Measurements from ENCODE around the gene PLK3. TPM values are rescaled to one million over a fixed set of nuclear protein-coding genes. Genes with fewer than 3 reads are reported as not detected.
"Not testable (repeated sequence)": the region's sequence is repeated elsewhere in the genome, so short reads cannot be mapped to it uniquely, and the experiment has no call there.

The PLK3 gene
- total and polyA plus RNA-seq, 9 donors = 4.2 to 68.6 (median 17.5) TPM

DNA sequence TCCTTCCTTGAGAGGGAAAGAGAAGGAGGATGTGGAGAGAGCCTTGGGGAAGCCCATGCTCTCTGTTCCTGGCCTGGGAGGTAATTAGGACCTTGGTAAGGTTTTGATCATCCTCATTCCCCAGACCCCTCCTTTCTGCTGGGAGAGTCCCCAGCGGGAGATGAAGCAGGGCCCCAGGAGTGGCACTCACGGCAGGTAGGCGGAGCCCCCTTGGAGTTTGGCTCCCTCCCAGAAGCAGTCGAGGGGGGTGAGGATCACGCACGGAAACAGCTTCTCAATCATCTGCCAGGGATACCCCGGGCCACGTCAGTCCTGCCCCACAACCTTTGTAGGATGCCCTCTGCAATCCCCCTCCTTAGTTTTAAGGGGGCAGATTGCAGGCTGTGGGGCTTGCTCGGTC lies 31.3 kb downstream of the PLK3 start:
- H3K36me3 ChIP-seq = no peaks in the 10 kb centered on the region
- TF ChIP-seq, protein P1, sequence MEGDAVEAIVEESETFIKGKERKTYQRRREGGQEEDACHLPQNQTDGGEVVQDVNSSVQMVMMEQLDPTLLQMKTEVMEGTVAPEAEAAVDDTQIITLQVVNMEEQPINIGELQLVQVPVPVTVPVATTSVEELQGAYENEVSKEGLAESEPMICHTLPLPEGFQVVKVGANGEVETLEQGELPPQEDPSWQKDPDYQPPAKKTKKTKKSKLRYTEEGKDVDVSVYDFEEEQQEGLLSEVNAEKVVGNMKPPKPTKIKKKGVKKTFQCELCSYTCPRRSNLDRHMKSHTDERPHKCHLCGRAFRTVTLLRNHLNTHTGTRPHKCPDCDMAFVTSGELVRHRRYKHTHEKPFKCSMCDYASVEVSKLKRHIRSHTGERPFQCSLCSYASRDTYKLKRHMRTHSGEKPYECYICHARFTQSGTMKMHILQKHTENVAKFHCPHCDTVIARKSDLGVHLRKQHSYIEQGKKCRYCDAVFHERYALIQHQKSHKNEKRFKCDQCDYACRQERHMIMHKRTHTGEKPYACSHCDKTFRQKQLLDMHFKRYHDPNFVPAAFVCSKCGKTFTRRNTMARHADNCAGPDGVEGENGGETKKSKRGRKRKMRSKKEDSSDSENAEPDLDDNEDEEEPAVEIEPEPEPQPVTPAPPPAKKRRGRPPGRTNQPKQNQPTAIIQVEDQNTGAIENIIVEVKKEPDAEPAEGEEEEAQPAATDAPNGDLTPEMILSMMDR (IDR thresholded peaks at IDR 0.05) = no peak
- no peak for TF ChIP-seq EP300 (IDR thresholded peaks at IDR 0.05)
- no peak for TF ChIP-seq POLR2A (IDR thresholded peaks at IDR 0.05)
- 56 to 64% (median 60%) methylated on average over 9 of the region's 9 CpGs for WGBS, 3 donors
- no peaks in the 10 kb centered on the region for H3K4me1 ChIP-seq (ENCODE audit: insufficient read depth)
- H3K9me3 ChIP-seq = no peaks in the 10 kb centered on the region
- no peak overlapping the region for H3K4me3 ChIP-seq
- intact Hi-C loops (cut with DNase I) = loop anchor here in 2 of 4 donors (5.0 to 10.0 kb wide), 2 partner anchors 47 to 181 kb away; partner anchors contain the start of genes BEST4 (in 1 of the 2), HECTD3 (in 1 of the 2) and UROD (in 1 of the 2)
- H3K27ac ChIP-seq = no peak overlapping the region
- DNase-seq = peak in 1 of 5 donors; percentile 17
- no peaks in the 10 kb centered on the region for H3K27me3 ChIP-seq

DNA sequence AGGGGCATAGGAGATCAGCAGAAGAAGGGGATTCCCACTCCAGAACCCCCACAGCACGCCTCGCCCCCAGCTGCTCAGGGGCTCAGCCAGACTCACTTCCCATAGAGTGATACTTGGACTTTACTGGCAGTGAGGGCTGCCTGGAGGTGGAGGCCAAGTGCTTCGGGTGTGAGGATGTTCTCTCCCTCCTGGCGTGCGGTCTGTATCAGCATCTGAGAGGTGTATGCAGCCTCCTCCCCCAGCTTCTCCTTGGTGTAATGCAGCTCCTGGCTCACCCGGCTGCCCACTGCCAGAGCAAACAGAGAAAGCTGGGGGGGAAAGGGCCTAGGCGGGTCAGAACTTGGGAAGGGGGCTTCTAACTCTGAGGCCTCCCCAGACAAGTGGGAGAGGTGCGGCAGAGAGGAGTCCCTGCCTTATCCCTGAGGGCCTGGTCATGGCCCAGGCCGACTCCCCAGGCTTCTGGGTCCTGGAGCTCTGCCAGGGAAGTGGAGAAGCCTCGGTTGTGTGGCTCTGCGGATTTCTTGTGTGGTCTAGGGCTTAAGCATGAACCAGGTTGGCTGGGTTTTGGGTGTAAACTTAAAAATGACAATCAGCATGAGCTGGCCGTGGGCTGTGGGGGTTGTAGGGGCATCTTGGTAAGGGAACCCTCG lies 32.0 kb downstream of the PLK3 start:
- peak in 1 of 5 donors; percentile 48 for DNase-seq
- no peaks in the 10 kb centered on the region for H3K27me3 ChIP-seq

DNA sequence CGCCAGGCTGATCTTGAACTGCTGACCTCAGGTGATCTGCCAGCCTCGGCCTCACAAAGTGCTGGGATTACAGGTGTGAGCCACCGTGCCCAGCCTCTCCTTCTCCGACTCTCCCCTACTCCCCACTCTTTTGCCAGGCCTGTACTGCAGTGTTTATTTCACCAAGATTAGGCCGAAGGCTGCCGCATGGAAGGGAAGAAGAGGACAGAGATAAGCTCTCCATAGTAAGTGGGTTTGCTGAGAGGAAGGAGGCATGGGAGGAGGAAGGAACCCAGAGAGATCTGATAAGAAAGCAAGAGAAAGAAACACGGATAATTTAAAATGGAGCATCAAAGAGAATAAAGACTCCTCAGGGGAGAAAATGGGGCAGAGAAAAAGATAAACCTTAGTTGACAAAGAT lies 34.2 kb downstream of the PLK3 start:
- TF ChIP-seq, protein P1 (IDR thresholded peaks at IDR 0.05) = no peak
- TF ChIP-seq EP300 (IDR thresholded peaks at IDR 0.05) (no peak), POLR2A (IDR thresholded peaks at IDR 0.05) (no peak)
- no peak overlapping the region for H3K4me3 ChIP-seq
- no peaks in the 10 kb centered on the region for H3K27me3 ChIP-seq
- 67 to 78% (median 70%) methylated on average over 7 of the region's 7 CpGs for WGBS, 3 donors
- intact Hi-C loops (cut with DNase I) = loop anchor here in 2 of 4 donors (5.0 to 10.0 kb wide), 2 partner anchors 50 to 178 kb away; partner anchors contain the start of genes BEST4 (in 1 of the 2), HECTD3 (in 1 of the 2) and UROD (in 1 of the 2)
- peak in 1 of 5 donors; percentile 14 for DNase-seq
- H3K27ac ChIP-seq = no peak overlapping the region
- H3K36me3 ChIP-seq = no peaks in the 10 kb centered on the region
- H3K9me3 ChIP-seq = no peaks in the 10 kb centered on the region
- peaks cover 2% of the 10 kb centered on the region for H3K4me1 ChIP-seq (ENCODE audit: insufficient read depth)

More for the DNA sequence above, 32.0 kb downstream of the PLK3 start:
- H3K4me3 ChIP-seq = no peak overlapping the region
- 65 to 68% (median 68%) methylated on average over 13 of the region's 13 CpGs for WGBS, 3 donors
- H3K36me3 ChIP-seq = no peaks in the 10 kb centered on the region
- no peaks in the 10 kb centered on the region for H3K9me3 ChIP-seq
- H3K4me1 ChIP-seq (ENCODE audit: insufficient read depth) = no peaks in the 10 kb centered on the region
- no peak for TF ChIP-seq EP300 (IDR thresholded peaks at IDR 0.05)
- no peak for TF ChIP-seq POLR2A (IDR thresholded peaks at IDR 0.05)
- TF ChIP-seq, protein P1 (IDR thresholded peaks at IDR 0.05) = no peak
- H3K27ac ChIP-seq = no peak overlapping the region
- intact Hi-C loops (cut with DNase I) = loop anchor here in 2 of 4 donors (5.0 to 10.0 kb wide), 2 partner anchors 47 to 180 kb away; partner anchors contain the start of genes BEST4 (in 1 of the 2), HECTD3 (in 1 of the 2) and UROD (in 1 of the 2)

DNA sequence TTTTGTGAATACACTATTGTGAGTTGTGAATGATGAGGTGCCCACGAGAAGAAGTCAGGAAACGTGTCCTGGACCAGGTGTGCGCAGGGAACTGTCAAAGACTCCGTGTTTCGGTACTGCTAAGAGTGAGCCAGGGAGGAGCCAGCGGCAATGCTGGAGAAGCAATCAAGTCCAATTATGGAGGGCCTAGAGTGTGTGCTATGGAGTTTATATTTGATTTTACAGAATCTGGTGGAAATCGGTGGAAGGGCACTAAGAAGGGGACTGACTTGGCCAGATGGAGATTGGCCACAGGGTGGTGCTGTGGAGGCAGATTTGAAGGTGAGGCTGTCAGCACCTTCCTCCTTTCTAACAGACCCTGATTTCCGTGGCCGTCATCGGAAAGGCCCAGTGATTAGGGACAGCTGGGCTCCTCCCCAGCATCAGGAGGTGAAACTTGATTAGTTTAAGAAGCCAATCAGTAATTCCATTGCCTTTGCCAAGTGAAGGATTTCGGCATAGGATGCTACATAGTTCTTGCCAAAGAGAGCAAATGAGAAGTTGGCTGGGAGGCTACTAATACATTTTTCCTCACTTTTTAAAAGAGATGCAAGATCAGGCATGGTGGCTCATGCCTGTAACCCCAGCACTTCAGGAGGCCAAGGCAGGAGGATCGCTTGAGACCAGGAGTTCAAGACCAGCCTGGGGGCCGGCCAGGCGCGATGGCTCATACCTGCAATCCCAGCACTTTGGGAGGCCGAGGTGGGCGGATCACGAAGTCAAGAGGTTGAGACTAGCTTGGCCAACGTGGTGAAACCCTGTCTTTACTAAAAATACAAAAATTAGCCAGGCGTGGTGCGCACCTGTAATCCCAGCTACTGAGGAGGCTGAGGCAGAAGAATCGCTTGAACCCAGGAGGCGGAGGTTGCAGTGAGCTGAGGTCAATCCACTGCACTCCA lies 35.8 kb downstream of the PLK3 start:
- intact Hi-C loops (cut with DNase I) = loop anchor here in 2 of 4 donors (5.0 to 10.0 kb wide), 3 partner anchors 51 to 466 kb away; partner anchors contain the start of genes HECTD3 (in 2 of the 2), UROD (in 2 of the 2) and BEST4 (in 1 of the 2)
- no peaks in the 10 kb centered on the region for H3K27me3 ChIP-seq
- no peak for TF ChIP-seq POLR2A (IDR thresholded peaks at IDR 0.05)
- TF ChIP-seq EP300 (IDR thresholded peaks at IDR 0.05) = no peak
- TF ChIP-seq, protein P1 (IDR thresholded peaks at IDR 0.05) = peak; percentile 64 to 87 (median 67)
- no peak overlapping the region for H3K4me3 ChIP-seq
- peak overlapping the region in 1 of 2 donors; percentile 27 for H3K27ac ChIP-seq
- no peaks in the 10 kb centered on the region for H3K36me3 ChIP-seq
- peaks cover 3% of the 10 kb centered on the region for H3K4me1 ChIP-seq (ENCODE audit: insufficient read depth)
- 56 to 62% (median 60%) methylated on average over 23 of the region's 23 CpGs for WGBS, 3 donors
- DNase-seq = peak; percentile 88 to 94 (median 92)
- no peaks in the 10 kb centered on the region for H3K9me3 ChIP-seq

DNA sequence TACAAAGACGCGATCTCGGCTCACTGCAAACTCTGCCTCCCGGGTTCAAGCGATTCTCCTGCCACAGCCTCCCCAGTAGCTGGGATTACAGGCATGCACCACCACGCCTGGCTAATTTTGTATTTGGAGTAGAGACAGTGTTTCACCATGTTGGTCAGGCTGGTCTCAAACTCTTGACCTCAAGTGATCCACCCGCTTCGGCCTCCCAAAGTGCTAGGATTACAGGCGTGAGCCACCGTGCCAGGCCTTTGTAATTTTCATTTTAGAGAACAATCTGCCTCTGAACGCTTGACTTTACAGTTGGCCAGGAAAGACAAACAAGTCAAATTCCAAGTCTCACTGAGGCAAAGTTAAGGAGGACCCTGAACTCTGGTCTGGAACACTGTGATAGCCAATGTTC lies 38.1 kb downstream of the PLK3 start:
- intact Hi-C loops (cut with DNase I) = loop anchor here in 2 of 4 donors (5.0 to 10.0 kb wide), 3 partner anchors 53 to 464 kb away; partner anchors contain the start of genes HECTD3 (in 2 of the 2), UROD (in 2 of the 2) and BEST4 (in 1 of the 2)
- 63 to 78% (median 72%) methylated on average over 11 of the region's 11 CpGs for WGBS, 3 donors
- H3K36me3 ChIP-seq; H3K9me3 ChIP-seq; H3K4me3 ChIP-seq; H3K27me3 ChIP-seq; DNase-seq; H3K4me1 ChIP-seq (ENCODE audit: insufficient read depth); H3K27ac ChIP-seq: not testable (repeated sequence)
